Liver (tissue), 3 donors: Measurements from ENCODE around the gene OSBPL9.

ENCODE experiments used
- ATF3 ChIP-seq: IDR thresholded peaks from 2 replicates; pipeline ENCODE4 v1.6.1; 2016; ENCODE audit warnings: antibody characterized with exemption
- CTCF ChIP-seq: fragments of 150-350 bp; IDR thresholded peaks from 2 replicates; pipeline ENCODE4 v1.5.1; 2017; ENCODE audit warnings: improper control_type of control experiment, low read depth, low read length; ENCODE audit not compliant: missing input control
- EGR1 ChIP-seq, 2 donors: IDR thresholded peaks; 2 replicates each; pipeline ENCODE4 v1.6.1; 2016 to 2018; ENCODE audit warnings: antibody characterized with exemption in 2 of 2, low read depth in 2 of 2
- FOXA1 ChIP-seq: IDR thresholded peaks from 2 replicates; pipeline ENCODE4 v1.6.1; 2016; ENCODE audit warnings: antibody characterized with exemption
- GABPA ChIP-seq, 2 donors: IDR thresholded peaks in 1 of 2; conservative IDR thresholded peaks in 1 of 2; 2 replicates each; pipeline ENCODE4 v1.6.1; 2016; ENCODE audit warnings: antibody characterized with exemption in 2 of 2, mild to moderate bottlenecking in 1 of 2, moderate library complexity in 1 of 2
- HNF4A ChIP-seq, 2 donors: conservative IDR thresholded peaks; 2 replicates each; pipeline ENCODE4 v1.6.1; 2016; ENCODE audit warnings: antibody characterized with exemption in 2 of 2, mild to moderate bottlenecking in 2 of 2
- JUND ChIP-seq, 2 donors: IDR thresholded peaks; 2 replicates each; pipeline ENCODE4 v1.6.1; 2016; ENCODE audit warnings: antibody characterized with exemption in 2 of 2
- RAD21 ChIP-seq, 2 donors: IDR thresholded peaks; 2 replicates each; pipeline ENCODE4 v1.6.1; 2016; ENCODE audit warnings: antibody characterized with exemption in 2 of 2, mild to moderate bottlenecking in 2 of 2
- SP1 ChIP-seq: IDR thresholded peaks from 2 replicates; pipeline ENCODE4 v1.6.1; 2018; ENCODE audit warnings: antibody characterized with exemption, mild to moderate bottlenecking
- TAF1 ChIP-seq: conservative IDR thresholded peaks from 2 replicates; pipeline ENCODE4 v1.6.1; 2016; ENCODE audit warnings: antibody characterized with exemption, mild to moderate bottlenecking
- donor health status: healthy.
- donor health status: healthy.

GRCh38 chr1:51708911-51709760 is 92.2 kb downstream of the OSBPL9 start:
- TF ChIP-seq CTCF, result no peak
- TF ChIP-seq SP1, result no peak
- no peak for TF ChIP-seq RAD21 (IDR thresholded peaks at IDR 0.05)
- TF ChIP-seq FOXA1, result no peak
- no peak for TF ChIP-seq ATF3
- no peak for TF ChIP-seq GABPA (IDR thresholded peaks at IDR 0.05 in 1 of 2, conservative IDR thresholded peaks at IDR 0.05 in 1 of 2)
- TF ChIP-seq JUND (IDR thresholded peaks at IDR 0.05), result no peak
- no peak for TF ChIP-seq TAF1
- no peak for TF ChIP-seq EGR1 (IDR thresholded peaks at IDR 0.05; ENCODE audit: low read depth in 2 of 2)
- no peak for TF ChIP-seq HNF4A (conservative IDR thresholded peaks at IDR 0.05)
